Neural cell (in vitro differentiated cells): ENCODE measurements around the gene LTA4H. TPM values are rescaled to one million over a fixed set of nuclear protein-coding genes. Genes with fewer than 3 reads are reported as not detected.

Experiments
- H2AFZ ChIP-seq: fragments of 200-600, 300-800 bp; sonication (generic), shearing (Covaris generic); 2 replicates; pipeline ENCODE4 v1.6.0; 2014; ENCODE audit warnings: low read depth, mild to moderate bottlenecking, antibody characterized with exemption, low read length, moderate library complexity
- H3F3A ChIP-seq: fragments of 200-600 bp; shearing (Covaris generic); 2 replicates; pipeline ENCODE4 v1.6.1; 2016; ENCODE audit warnings: mild to moderate bottlenecking, moderate library complexity, mixed read lengths, antibody characterized with exemption, low read length; ENCODE audit not compliant: insufficient read depth, poor library complexity, severe bottlenecking
- H3K27ac ChIP-seq: fragments of 200-600, 300-800 bp; sonication (generic), shearing (Covaris generic); 2 replicates; pipeline ENCODE4 v1.5.1; 2014; ENCODE audit warnings: mild to moderate bottlenecking, low read length, moderate library complexity
- H3K27me3 ChIP-seq: fragments of 300-800, 200-600 bp; sonication (generic), shearing (Covaris generic); 2 replicates; pipeline ENCODE4 v1.6.0; 2014; ENCODE audit warnings: mild to moderate bottlenecking, low read depth, low read length, moderate library complexity; ENCODE audit not compliant: insufficient read depth
- H3K36me3 ChIP-seq: fragments of 300-800, 200-600 bp; sonication (generic), shearing (Covaris generic); 2 replicates; pipeline ENCODE4 v1.5.1; 2014; ENCODE audit warnings: mild to moderate bottlenecking, antibody characterized with exemption, low read length, moderate library complexity; ENCODE audit not compliant: insufficient read depth
- H3K4me2 ChIP-seq: fragments of 300-800, 200-600 bp; sonication (generic), shearing (Covaris generic); 2 replicates; pipeline ENCODE4 v1.6.0; 2014; ENCODE audit warnings: mild to moderate bottlenecking, low read length
- H3K4me3 ChIP-seq: fragments of 300-800, 200-600 bp; sonication (generic), shearing (Covaris generic); 2 replicates; pipeline ENCODE4 v1.5.1; 2014; ENCODE audit warnings: mild to moderate bottlenecking, low read length, moderate library complexity
- H3K79me2 ChIP-seq: fragments of 200-600 bp; shearing (Covaris generic); replicated peaks from 2 replicates; pipeline ENCODE4 v1.6.0; 2014; ENCODE audit warnings: mild to moderate bottlenecking, low read length, moderate library complexity; ENCODE audit not compliant: insufficient read depth
- H3K9ac ChIP-seq: fragments of 300-800, 200-600 bp; sonication (generic), shearing (Covaris generic); 2 replicates; pipeline ENCODE4 v1.6.1; 2016; ENCODE audit warnings: mild to moderate bottlenecking, low read length, mixed read lengths
- H3K9me2 ChIP-seq: fragments of 200-600 bp; shearing (Covaris generic); 2 replicates; pipeline ENCODE4 v1.6.1; 2016; ENCODE audit warnings: mild to moderate bottlenecking, low read length, mixed read lengths; ENCODE audit not compliant: insufficient read depth
- H3K9me3 ChIP-seq: fragments of 200-600, 300-800 bp; sonication (generic), shearing (Covaris generic); 2 replicates; pipeline ENCODE4 v1.6.1; 2016; ENCODE audit warnings: mild to moderate bottlenecking, mixed run types, low read length, moderate library complexity, mixed read lengths
- H4K20me1 ChIP-seq: fragments of 200-600 bp; shearing (Covaris generic); 2 replicates; pipeline ENCODE4 v1.6.1; 2016; ENCODE audit warnings: mild to moderate bottlenecking, mixed run types; ENCODE audit not compliant: insufficient read depth
- EP300 ChIP-seq: fragments of 450-650 bp; conservative IDR thresholded peaks from 2 replicates; pipeline ENCODE4 v1.6.1; 2014; ENCODE audit warnings: antibody characterized with exemption, mild to moderate bottlenecking, moderate library complexity; ENCODE audit not compliant: poor library complexity, severe bottlenecking
- EZH2 ChIP-seq: fragments of 200-600, 300-800 bp; shearing (Covaris generic), sonication (generic); IDR thresholded peaks from 2 replicates; pipeline ENCODE4 v1.6.1; 2014; ENCODE audit warnings: antibody characterized with exemption, low read length, borderline replicate concordance, mild to moderate bottlenecking; ENCODE audit not compliant: insufficient read depth, poor library complexity, severe bottlenecking
- MXI1 ChIP-seq: fragments of 450-650 bp; conservative IDR thresholded peaks from 2 replicates; pipeline ENCODE4 v1.6.1; 2014; ENCODE audit warnings: antibody characterized with exemption, mild to moderate bottlenecking; ENCODE audit not compliant: poor library complexity, severe bottlenecking
- POLR2AphosphoS5 ChIP-seq: IDR thresholded peaks from 2 replicates; pipeline ENCODE4 v1.6.1; 2012
- RAD21 ChIP-seq: fragments of 450-650 bp; conservative IDR thresholded peaks from 2 replicates; pipeline ENCODE4 v1.6.1; 2014; ENCODE audit warnings: antibody characterized with exemption, mild to moderate bottlenecking, moderate library complexity
- REST ChIP-seq: IDR thresholded peaks from 2 replicates; pipeline ENCODE4 v1.6.1; 2012; ENCODE audit warnings: borderline replicate concordance
- SMC3 ChIP-seq: fragments of 450-650 bp; conservative IDR thresholded peaks from 2 replicates; pipeline ENCODE4 v1.6.1; 2014; ENCODE audit warnings: antibody characterized with exemption, mild to moderate bottlenecking, moderate library complexity; ENCODE audit not compliant: poor library complexity
- TAF1 ChIP-seq: IDR thresholded peaks from 2 replicates; pipeline ENCODE4 v1.6.1; 2012; ENCODE audit warnings: low read depth
- polyA plus RNA-seq: library from polyadenylated mRNA; depleted of rRNA; stranded (reverse); fragments of >200 nt; gene quantifications from 2 replicates; pipeline ENCODE4 v1.2.3, GENCODE V29; 2014
- TF ChIP-seq, protein P1 (sequence below): fragments of 450-650 bp; IDR thresholded peaks from 2 replicates; pipeline ENCODE4 v1.5.1; 2014; ENCODE audit warnings: antibody characterized with exemption, mild to moderate bottlenecking, moderate library complexity; ENCODE audit not compliant: poor library complexity, severe bottlenecking

Gene LTA4H
- polyA plus RNA-seq, 1 donor from 2014 or later: 55.3 TPM

DNA sequence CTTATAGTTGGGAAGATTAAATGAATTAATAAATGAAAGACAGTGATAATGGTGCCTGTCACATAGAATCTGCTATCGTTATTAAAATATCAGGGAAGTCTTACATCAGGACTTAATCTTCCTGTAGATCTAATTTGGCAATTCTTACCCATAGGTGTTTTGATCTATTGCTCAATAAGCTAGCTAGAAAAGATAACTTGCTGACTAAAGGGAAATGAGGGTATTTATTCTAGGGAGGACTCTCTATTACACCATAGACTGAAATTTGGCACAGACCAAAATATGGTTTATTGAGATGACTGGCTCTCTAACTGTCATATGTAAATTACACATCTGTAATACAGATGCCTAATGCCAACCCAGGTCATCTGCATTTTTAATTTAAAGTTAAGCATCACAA lies 50.7 kb downstream of the LTA4H start:
- TF ChIP-seq TAF1 (no peak), MXI1 (no peak), SMC3 (no peak), POLR2AphosphoS5 (no peak), RAD21 (no peak), REST (no peak), EP300 (no peak), EZH2 (no peak)
- TF ChIP-seq, protein P1, sequence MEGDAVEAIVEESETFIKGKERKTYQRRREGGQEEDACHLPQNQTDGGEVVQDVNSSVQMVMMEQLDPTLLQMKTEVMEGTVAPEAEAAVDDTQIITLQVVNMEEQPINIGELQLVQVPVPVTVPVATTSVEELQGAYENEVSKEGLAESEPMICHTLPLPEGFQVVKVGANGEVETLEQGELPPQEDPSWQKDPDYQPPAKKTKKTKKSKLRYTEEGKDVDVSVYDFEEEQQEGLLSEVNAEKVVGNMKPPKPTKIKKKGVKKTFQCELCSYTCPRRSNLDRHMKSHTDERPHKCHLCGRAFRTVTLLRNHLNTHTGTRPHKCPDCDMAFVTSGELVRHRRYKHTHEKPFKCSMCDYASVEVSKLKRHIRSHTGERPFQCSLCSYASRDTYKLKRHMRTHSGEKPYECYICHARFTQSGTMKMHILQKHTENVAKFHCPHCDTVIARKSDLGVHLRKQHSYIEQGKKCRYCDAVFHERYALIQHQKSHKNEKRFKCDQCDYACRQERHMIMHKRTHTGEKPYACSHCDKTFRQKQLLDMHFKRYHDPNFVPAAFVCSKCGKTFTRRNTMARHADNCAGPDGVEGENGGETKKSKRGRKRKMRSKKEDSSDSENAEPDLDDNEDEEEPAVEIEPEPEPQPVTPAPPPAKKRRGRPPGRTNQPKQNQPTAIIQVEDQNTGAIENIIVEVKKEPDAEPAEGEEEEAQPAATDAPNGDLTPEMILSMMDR: no peak
- no peaks in the 10 kb centered on the region for H3K79me2 ChIP-seq
- no peak overlapping the region for H3K4me3 ChIP-seq
- no peaks in the 10 kb centered on the region for H3K27me3 ChIP-seq
- no peak overlapping the region for H2AFZ ChIP-seq
- H3K4me2 ChIP-seq: no peak overlapping the region
- no peaks in the 10 kb centered on the region for H3F3A ChIP-seq
- no peak overlapping the region for H3K9ac ChIP-seq
- no peaks in the 10 kb centered on the region for H3K9me2 ChIP-seq
- no peak overlapping the region for H3K27ac ChIP-seq
- H3K9me3 ChIP-seq: no peaks in the 10 kb centered on the region
- H3K36me3 ChIP-seq: no peaks in the 10 kb centered on the region
- H4K20me1 ChIP-seq: no peaks in the 10 kb centered on the region

DNA sequence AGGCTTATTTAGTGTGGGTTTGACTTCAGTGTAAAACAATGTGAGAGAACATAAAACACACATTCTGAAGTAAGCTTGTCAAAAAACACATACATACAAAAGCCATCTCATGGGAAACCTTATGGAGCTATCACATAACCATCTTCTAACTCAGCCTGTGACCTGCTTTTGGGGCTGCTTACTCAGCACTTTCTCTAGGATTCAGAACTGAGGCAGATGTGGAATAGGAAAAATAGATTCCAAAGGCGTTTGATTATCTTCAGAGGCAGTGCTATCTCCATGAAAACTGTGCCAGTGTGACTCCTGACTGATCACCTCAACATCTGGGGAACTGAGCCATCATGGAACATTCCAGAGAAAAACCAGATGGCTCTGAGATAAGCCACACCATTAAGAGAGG lies 52.8 kb downstream of the LTA4H start:
- Histone ChIP-seq H2AFZ (no peak overlapping the region), H3K9me3 (no peaks in the 10 kb centered on the region), H3K9ac (no peak overlapping the region), H3K27ac (no peak overlapping the region), H4K20me1 (no peaks in the 10 kb centered on the region), H3K27me3 (no peaks in the 10 kb centered on the region), H3F3A (no peaks in the 10 kb centered on the region), H3K4me2 (no peak overlapping the region), H3K9me2 (no peaks in the 10 kb centered on the region), H3K36me3 (no peaks in the 10 kb centered on the region), H3K79me2 (no peaks in the 10 kb centered on the region), H3K4me3 (no peak overlapping the region)
- no peak for TF ChIP-seq RAD21
- no peak for TF ChIP-seq MXI1
- TF ChIP-seq EZH2: no peak
- TF ChIP-seq SMC3: no peak
- TF ChIP-seq REST: no peak
- TF ChIP-seq, protein P1: no peak
- TF ChIP-seq POLR2AphosphoS5: no peak
- no peak for TF ChIP-seq TAF1
